Testis (tissue), 3 donors: ENCODE results near the gene MAT2B. TPM values are rescaled to one million over a fixed set of nuclear protein-coding genes. Genes with fewer than 3 reads are reported as not detected.
A peak's percentile ranks its signal among the peaks of the same experiment; 100 is the strongest.

ENCODE experiments used
- DNase-seq: peaks from one replicate; pipeline ENCODE4 v3.0.0-alpha.2; 2019
- H3K27ac ChIP-seq, 2 donors: fragments of 200-600 bp; sonication (generic); one replicate each; pipeline ENCODE4 v1.5.1; 2019
- H3K27me3 ChIP-seq: fragments of 200-600 bp; sonication (generic); one replicate; pipeline ENCODE4 v1.5.1; 2019
- H3K36me3 ChIP-seq: fragments of 200-600 bp; sonication (generic); one replicate; pipeline ENCODE4 v1.5.1; 2017; ENCODE audit warnings: low read depth; ENCODE audit errors: missing control alignments
- H3K4me1 ChIP-seq: fragments of 200-600 bp; sonication (generic); one replicate; pipeline ENCODE4 v1.5.1; 2019
- H3K4me3 ChIP-seq, 2 donors: fragments of 200-600 bp; sonication (generic); one replicate each; pipeline ENCODE4 v1.5.1; 2017 to 2019
- H3K9me3 ChIP-seq: fragments of 200-600 bp; sonication (generic); one replicate; pipeline ENCODE4 v1.5.1; 2017
- CTCF ChIP-seq, 3 experiments: fragments of 450-650 bp in 2 of 3; fragments of 200-600 bp in 1 of 3; sonication (generic) in 1 of 3; IDR thresholded peaks; one replicate each; pipeline ENCODE4 v1.5.1; 2016 to 2019; ENCODE audit warnings: antibody characterized with exemption in 3 of 3, mild to moderate bottlenecking in 2 of 3, moderate library complexity in 1 of 3
- POLR2A ChIP-seq: fragments of 450-650 bp; IDR thresholded peaks from one replicate; pipeline ENCODE4 v1.6.1; 2017; ENCODE audit warnings: antibody characterized with exemption, mild to moderate bottlenecking, moderate library complexity
- WGBS, 2 donors: methylation state at CpG; one replicate each; pipeline ENCODE4 v1.1.5; 2018; 5-methylcytosine and 5-hydroxymethylcytosine counted together
- intact Hi-C: fragments of 100-400 bp; cut with DNase I; formaldehyde crosslinking; loops from one replicate; pipeline ENCODE4 v1.15.1; 2023; ENCODE audit warnings: low total_unique reads
- polyA plus RNA-seq: library from polyadenylated mRNA; stranded (reverse); fragments of 350-450 nt; fragmentation: Illumina TruSeq; extraction: RNeasy Lipid Tissue Mini Kit (QIAGEN cat#74804); gene quantifications from one replicate; pipeline ENCODE4 v1.2.3, GENCODE V29; 2014; ENCODE audit warnings: low read depth, low replicate concordance; ENCODE audit not compliant: insufficient read depth
- total RNA-seq, 2 donors: library from RNA; depleted of rRNA; stranded (reverse); fragments of >200 nt; gene quantifications; one replicate each; pipeline ENCODE4 v1.2.3, GENCODE V29; 2016

The MAT2B gene
- total and polyA plus RNA-seq, 3 donors from 2014 or later: 43.8 to 54.8 (median 54.8) TPM

DNA sequence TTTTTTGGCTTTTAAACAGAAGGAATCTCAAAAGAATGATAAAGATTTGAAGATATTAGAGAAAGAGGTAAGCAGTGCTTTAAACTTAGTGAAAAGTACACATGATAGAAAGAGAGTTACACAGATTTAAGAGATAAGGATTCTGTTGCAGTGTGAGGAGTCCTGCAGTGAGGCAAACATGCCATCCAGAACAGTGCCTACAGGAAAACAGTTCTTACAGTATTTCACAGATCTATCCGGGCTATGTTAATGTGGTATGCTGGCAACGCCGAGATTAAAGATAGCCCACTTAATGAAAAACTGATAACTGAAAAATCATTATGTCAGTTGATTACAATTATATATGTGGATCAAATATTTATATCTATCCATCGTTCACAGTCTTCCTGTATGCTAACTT, 37.7 kb upstream of the MAT2B start:
- Histone ChIP-seq H3K9me3 (no peaks in the 10 kb centered on the region), H3K27me3 (no peaks in the 10 kb centered on the region), H3K4me1 (no peaks in the 10 kb centered on the region), H3K36me3 (no peaks in the 10 kb centered on the region), H3K27ac (no peak overlapping the region), H3K4me3 (no peak overlapping the region)
- WGBS, 2 donors: 82 to 91% methylated on average over 4 of the region's 4 CpGs
- DNase-seq: no peak
- TF ChIP-seq POLR2A (no peak), CTCF (IDR thresholded peaks at IDR 0.05) (no peak)
- intact Hi-C loops: no loop called here

GRCh38 chr5:163473635-163474243, 31.7 kb upstream of the MAT2B start:
- intact Hi-C loops: no loop called here
- no peak for DNase-seq
- H3K36me3 ChIP-seq: no peaks in the 10 kb centered on the region
- no peaks in the 10 kb centered on the region for H3K4me1 ChIP-seq
- TF ChIP-seq POLR2A (no peak), CTCF (IDR thresholded peaks at IDR 0.05) (peak in 2 of 3 experiments; percentile 4 to 56)
- H3K27me3 ChIP-seq: no peaks in the 10 kb centered on the region
- 78 to 85% methylated on average over 3 of the region's 3 CpGs for WGBS, 2 donors
- no peak overlapping the region for H3K27ac ChIP-seq
- H3K4me3 ChIP-seq: no peak overlapping the region
- H3K9me3 ChIP-seq: no peaks in the 10 kb centered on the region

GRCh38 chr5:163475411-163475810, 30.0 kb upstream of the MAT2B start:
- no peak overlapping the region for H3K4me3 ChIP-seq
- H3K27me3 ChIP-seq: no peaks in the 10 kb centered on the region
- TF ChIP-seq POLR2A (no peak), CTCF (IDR thresholded peaks at IDR 0.05) (no peak)
- no peaks in the 10 kb centered on the region for H3K9me3 ChIP-seq
- H3K4me1 ChIP-seq: no peaks in the 10 kb centered on the region
- WGBS, 2 donors: 94 to 95% methylated on average over 2 of the region's 2 CpGs
- no peak for DNase-seq
- H3K36me3 ChIP-seq: no peaks in the 10 kb centered on the region
- H3K27ac ChIP-seq: no peak overlapping the region
- intact Hi-C loops: no loop called here

GRCh38 chr5:163478126-163478981, 27.1 kb upstream of the MAT2B start:
- H3K27ac ChIP-seq: no peak overlapping the region
- H3K36me3 ChIP-seq: no peaks in the 10 kb centered on the region
- no peak overlapping the region for H3K4me3 ChIP-seq
- intact Hi-C loops: no loop called here
- 97 to 99% methylated on average over 2 of the region's 2 CpGs for WGBS, 2 donors
- H3K4me1 ChIP-seq: no peaks in the 10 kb centered on the region
- H3K27me3 ChIP-seq: no peaks in the 10 kb centered on the region
- H3K9me3 ChIP-seq: no peaks in the 10 kb centered on the region
- DNase-seq: no peak
- TF ChIP-seq CTCF (IDR thresholded peaks at IDR 0.05) (no peak), POLR2A (no peak)
